H1 (cell line): ENCODE measurements around the gene OGFOD1. TPM values are rescaled to one million over a fixed set of nuclear protein-coding genes. Genes with fewer than 3 reads are reported as not detected.

Experiments used
- CTCF ChIA-PET: fragments of 300-600 bp; sonication (Branson Sonifier 250); formaldehyde crosslinking; loops from one replicate; lab custom pipeline; 2021; ENCODE audit not compliant: partially characterized antibody; lab: Charles Lee
- POLR2A ChIA-PET: fragments of 300-600 bp; sonication (Branson Sonifier 250); formaldehyde crosslinking; loops from one replicate; lab custom pipeline; 2021; ENCODE audit warnings: inconsistent platforms; ENCODE audit not compliant: partially characterized antibody; lab: Charles Lee
- DNase-seq, 2 experiments: peaks; one replicate each; pipeline versions ENCODE4 v3.0.0 to v3.0.0-alpha.2; 2010 to 2022; ENCODE audit warnings: low spot score in 2 of 2, low read depth in 1 of 2, mixed read lengths in 1 of 2
- FAIRE-seq: peaks from 2 replicates; lab custom pipeline; 2011; peaks lifted over from hg19 to GRCh38; lab: Jason Lieb, UNC
- H2AFZ ChIP-seq: 2 replicates; pipeline ENCODE4 v1.8.1; 2012; ENCODE audit warnings: low read length, inconsistent platforms
- H2AK5ac ChIP-seq: 2 replicates; pipeline ENCODE4 v1.6.1; 2013; ENCODE audit warnings: low read depth, low read length
- H2BK120ac ChIP-seq: replicated peaks from 2 replicates; pipeline ENCODE3; 2013; ENCODE audit warnings: low read depth, low read length, inconsistent platforms
- H2BK12ac ChIP-seq: 2 replicates; pipeline ENCODE4 v1.6.1; 2013; ENCODE audit warnings: low read depth, low read length
- H2BK15ac ChIP-seq: 2 replicates; pipeline ENCODE4 v1.6.1; 2013; ENCODE audit warnings: low read length
- H2BK20ac ChIP-seq: 2 replicates; pipeline ENCODE4 v1.6.1; 2013; ENCODE audit warnings: low read length
- H2BK5ac ChIP-seq: 2 replicates; pipeline ENCODE4 v1.6.1; 2013; ENCODE audit warnings: low read depth, low read length
- H3K14ac ChIP-seq: 2 replicates; pipeline ENCODE4 v1.6.1; 2013; ENCODE audit warnings: inconsistent platforms; ENCODE audit not compliant: insufficient read length
- H3K18ac ChIP-seq: 2 replicates; pipeline ENCODE4 v1.6.1; 2013; ENCODE audit warnings: low read length; ENCODE audit errors: extremely low read depth
- H3K23ac ChIP-seq: 2 replicates; pipeline ENCODE4 v1.6.1; 2013; ENCODE audit warnings: inconsistent platforms; ENCODE audit not compliant: insufficient read length
- H3K23me2 ChIP-seq: 2 replicates; pipeline ENCODE4 v1.6.1; 2013; ENCODE audit warnings: low read depth, low read length
- H3K27ac ChIP-seq: 2 replicates; pipeline ENCODE4 v1.6.1; 2011; ENCODE audit warnings: low read depth, low read length, inconsistent platforms
- H3K27me3 ChIP-seq, 4 experiments: replicated peaks in 1 of 4; 1 replicate in 1 of 4; 2 replicates in 3 of 4; pipeline versions ENCODE4 v1.6.1 to v1.8.1; 2011 to 2013; ENCODE audit warnings: low read length in 3 of 4, mild to moderate bottlenecking in 3 of 4, inconsistent platforms in 2 of 4, mixed read lengths in 2 of 4, moderate library complexity in 1 of 4; ENCODE audit not compliant: control insufficient read depth in 3 of 4, insufficient read depth in 3 of 4; ENCODE audit errors: extremely low read depth in 1 of 4
- H3K36me3 ChIP-seq, 4 experiments: 2 replicates each; pipeline versions ENCODE4 v1.6.1 to v1.8.1; 2011 to 2013; ENCODE audit warnings: mild to moderate bottlenecking in 4 of 4, low read length in 3 of 4, moderate library complexity in 2 of 4, control low read depth in 1 of 4, inconsistent platforms in 1 of 4; ENCODE audit not compliant: insufficient read depth in 4 of 4, control insufficient read depth in 2 of 4
- H3K4ac ChIP-seq: replicated peaks from 2 replicates; pipeline ENCODE3; 2013; ENCODE audit warnings: low read length, low read depth, mixed read lengths, inconsistent platforms; ENCODE audit not compliant: insufficient read length
- H3K4me1 ChIP-seq, 4 experiments: replicated peaks in 1 of 4; 1 replicate in 1 of 4; 2 replicates in 3 of 4; pipeline versions ENCODE4 v1.6.1 to v1.8.1; 2011 to 2013; ENCODE audit warnings: low read length in 3 of 4, inconsistent platforms in 2 of 4, mixed read lengths in 1 of 4; ENCODE audit not compliant: insufficient read depth in 4 of 4, control insufficient read depth in 3 of 4
- H3K4me2 ChIP-seq, 2 experiments: 2 replicates each; pipeline versions ENCODE4 v1.6.1 to v1.8.1; 2011 to 2013; ENCODE audit warnings: low read depth in 2 of 2, low read length in 2 of 2, control low read depth in 1 of 2, inconsistent platforms in 1 of 2, mild to moderate bottlenecking in 1 of 2; ENCODE audit not compliant: insufficient read depth in 1 of 2
- H3K4me3 ChIP-seq, 4 experiments: fragments of 200-600, 300-600 bp in 1 of 4; sonication (generic), shearing (Covaris generic), sonication (Bioruptor Twin) in 1 of 4; 2 replicates each; pipeline versions ENCODE4 v1.5.1 to v1.8.1; 2011 to 2016; ENCODE audit warnings: low read length in 4 of 4, low read depth in 3 of 4, control low read depth in 2 of 4, inconsistent platforms in 2 of 4, mild to moderate bottlenecking in 2 of 4, mixed read lengths in 1 of 4, moderate library complexity in 1 of 4; ENCODE audit not compliant: insufficient read depth in 2 of 4; ENCODE audit errors: extremely low read depth in 1 of 4
- H3K56ac ChIP-seq: replicated peaks from 2 replicates; pipeline ENCODE3; 2013; ENCODE audit warnings: low read depth, mild to moderate bottlenecking, mixed read lengths, low read length, inconsistent platforms; ENCODE audit not compliant: insufficient read length
- H3K79me1 ChIP-seq: 2 replicates; pipeline ENCODE4 v1.6.1; 2013; ENCODE audit warnings: low read depth, low read length, control low read depth
- H3K79me2 ChIP-seq, 2 experiments: 2 replicates each; pipeline versions ENCODE4 v1.6.1 to v1.8.1; 2012 to 2013; ENCODE audit warnings: low read length in 2 of 2, mild to moderate bottlenecking in 2 of 2, inconsistent platforms in 1 of 2; ENCODE audit not compliant: insufficient read depth in 2 of 2, control insufficient read depth in 1 of 2
- H3K9ac ChIP-seq, 4 experiments: replicated peaks in 1 of 4; 1 replicate in 1 of 4; 2 replicates in 3 of 4; pipeline versions ENCODE4 v1.6.1 to v1.8.1; 2011 to 2013; ENCODE audit warnings: low read depth in 3 of 4, low read length in 3 of 4, control low read depth in 2 of 4, mild to moderate bottlenecking in 2 of 4, moderate library complexity in 2 of 4, inconsistent platforms in 1 of 4; ENCODE audit errors: extremely low read depth in 1 of 4
- H3K9me3 ChIP-seq, 2 experiments: 2 replicates each; pipeline versions ENCODE4 v1.6.1 to v1.8.1; 2012 to 2013; ENCODE audit warnings: mild to moderate bottlenecking in 2 of 2, moderate library complexity in 2 of 2, control low read depth in 1 of 2, inconsistent platforms in 1 of 2, low read depth in 1 of 2, low read length in 1 of 2, mixed read lengths in 1 of 2; ENCODE audit not compliant: insufficient read depth in 2 of 2
- H4K20me1 ChIP-seq, 2 experiments: replicated peaks in 1 of 2; 2 replicates each; pipeline versions ENCODE3 to v1.8.1; 2011 to 2013; ENCODE audit warnings: inconsistent platforms in 2 of 2, low read length in 2 of 2, mild to moderate bottlenecking in 1 of 2; ENCODE audit not compliant: insufficient read depth in 2 of 2, control insufficient read depth in 1 of 2
- H4K5ac ChIP-seq: 2 replicates; pipeline ENCODE4 v1.6.1; 2013; ENCODE audit warnings: low read length, low read depth, mixed read lengths, inconsistent platforms; ENCODE audit not compliant: insufficient read length
- H4K8ac ChIP-seq: 2 replicates; pipeline ENCODE4 v1.8.0; 2013; ENCODE audit warnings: mild to moderate bottlenecking, moderate library complexity, low read length, inconsistent platforms; ENCODE audit not compliant: insufficient read depth; ENCODE audit errors: extremely low read depth
- H4K91ac ChIP-seq: replicated peaks from 2 replicates; pipeline ENCODE3; 2013; ENCODE audit warnings: low read length, mixed read lengths, inconsistent platforms; ENCODE audit not compliant: insufficient read length
- CHD2 ChIP-seq: IDR thresholded peaks from 2 replicates; pipeline ENCODE4 v1.6.1; 2012; ENCODE audit warnings: low read length, improper control_type of control experiment
- CTCF ChIP-seq, 3 experiments: IDR thresholded peaks; 1 replicate in 2 of 3; 2 replicates in 1 of 3; pipeline versions ENCODE4 v1.5.1 to v1.6.1; 2011; ENCODE audit warnings: low read length in 3 of 3, mild to moderate bottlenecking in 3 of 3, inconsistent platforms in 2 of 3, low read depth in 1 of 3, moderate library complexity in 1 of 3; ENCODE audit not compliant: insufficient read depth in 1 of 3; ENCODE audit errors: control extremely low read depth in 1 of 3
- EGR1 ChIP-seq: IDR thresholded peaks from 2 replicates; pipeline ENCODE4 v1.6.1; 2011; ENCODE audit warnings: low read depth, low read length, borderline replicate concordance
- RAD21 ChIP-seq, 2 experiments: IDR thresholded peaks in 1 of 2; conservative IDR thresholded peaks in 1 of 2; 2 replicates each; pipeline ENCODE4 v1.6.1; 2011; ENCODE audit warnings: low read depth in 2 of 2, low read length in 2 of 2, improper control_type of control experiment in 1 of 2, inconsistent platforms in 1 of 2, mild to moderate bottlenecking in 1 of 2, moderate library complexity in 1 of 2
- WGBS, 2 experiments: shearing (Covaris generic) in 1 of 2; methylation state at CpG; one replicate each; pipeline versions ENCODE4 v1.1.6 to v1.1.7; 2013 to 2015; ENCODE audit warnings: low lambda C conversion rate in 2 of 2, mixed read lengths in 2 of 2, inconsistent platforms in 1 of 2, low coverage in 1 of 2, missing lambda C conversion rate in 1 of 2; ENCODE audit not compliant: insufficient replicate concordance in 2 of 2, insufficient coverage in 1 of 2, insufficient read length in 1 of 2; ENCODE audit errors: extremely low coverage in 1 of 2, missing lambda C conversion rate in 1 of 2; 5-methylcytosine and 5-hydroxymethylcytosine counted together
- polyA plus RNA-seq, 7 experiments: library from polyadenylated mRNA; depleted of rRNA in 3 of 7; stranded (reverse) in 5 of 7; unstranded in 2 of 7; fragments of >200 nt in 5 of 7; fragments of 200-250 nt in 2 of 7; gene quantifications; 1 replicate in 5 of 7; 2 replicates in 1 of 7; 4 replicates in 1 of 7; pipeline versions ENCODE4 v1.2.1 to v1.2.3, GENCODE V29; 2011 to 2013; ENCODE audit warnings: missing spikeins in 2 of 7, mixed read lengths in 2 of 7
- total RNA-seq: library from RNA; stranded (reverse); fragmentation: NEBNext Ultra II Directional; extraction: Animal tissue kit (Norgen Biotek cat#: 25700); gene quantifications from 2 replicates; pipeline ENCODE4 v1.2.1, GENCODE V29; 2021

OGFOD1 gene
- total and polyA plus RNA-seq, 2 of the 8 experiments (the other 6 are each of a cell fraction or from before 2014, with no cell fraction given), result 24.6 to 61.4 TPM

GRCh38 chr16:56513972-56514371, 62.6 kb downstream of the OGFOD1 start:
- Histone ChIP-seq H2BK5ac (no peak overlapping the region), H2BK12ac (no peak overlapping the region), H3K18ac (no peak overlapping the region), H3K9ac (no peak overlapping the region), H2BK15ac (no peak overlapping the region), H3K23ac (no peak overlapping the region), H2AK5ac (no peak overlapping the region), H3K4me3 (no peak overlapping the region), H4K5ac (no peak overlapping the region), H3K4me1 (no peaks in the 10 kb centered on the region), H2BK20ac (no peak overlapping the region), H2AFZ (no peak overlapping the region), H3K4ac (no peak overlapping the region), H3K9me3 (no peaks in the 10 kb centered on the region), H3K27me3 (no peaks in the 10 kb centered on the region), H4K20me1 (no peaks in the 10 kb centered on the region), H4K91ac (no peak overlapping the region), H3K79me2 (no peaks in the 10 kb centered on the region), H3K79me1 (no peaks in the 10 kb centered on the region), H4K8ac (no peak overlapping the region), H3K56ac (no peak overlapping the region), H2BK120ac (no peak overlapping the region), H3K27ac (no peak overlapping the region), H3K23me2 (no peaks in the 10 kb centered on the region), H3K36me3 (no peaks in the 10 kb centered on the region; a peak in 2 of 8 replicates), H3K4me2 (no peak overlapping the region), H3K14ac (no peak overlapping the region)
- ChIA-PET CTCF (interaction anchor here (0.8 to 2.1 kb wide), 27 partner anchors 9 to 376 kb away, joined by 3 to 7 read pairs (median 4); partner anchors contain the start of gene MT1E), POLR2A (no interaction called here)
- no peak for DNase-seq
- TF ChIP-seq CTCF (IDR thresholded peaks at IDR 0.05; ENCODE audit: control extremely low read depth in 1 of 3, insufficient read depth in 1 of 3, low read depth in 1 of 3, low read length in 3 of 3) (peak in 2 of 3 experiments; percentile 61 to 70; a peak in 3 of 4 replicates), EGR1 (no peak), CHD2 (no peak), RAD21 (IDR thresholded peaks at IDR 0.05 in 1 of 2, conservative IDR thresholded peaks at IDR 0.05 in 1 of 2; ENCODE audit: low read depth in 2 of 2, low read length in 2 of 2) (peak; percentile 65 to 78)
- WGBS, 2 experiments, result 68% methylated on average over 3 of the region's 3 CpGs; no CpG with 5 or more reads in 1 of the 2 experiments
- no peak for FAIRE-seq
